IMR-90 (cell line): ENCODE results near the gene PLIN5.

Experiments
- FOS ChIP-seq: fragments of 150-350 bp; IDR thresholded peaks from 2 replicates; pipeline ENCODE4 v1.6.1; 2016; ENCODE audit warnings: low read depth, low read length
- POLR2A ChIP-seq: IDR thresholded peaks from 2 replicates; pipeline ENCODE4 v1.6.1; 2012; ENCODE audit warnings: mild to moderate bottlenecking, low read depth, low read length
- SMC3 ChIP-seq: fragments of 150-350 bp; IDR thresholded peaks from 2 replicates; pipeline ENCODE4 v1.6.1; 2016; ENCODE audit warnings: low read depth, mild to moderate bottlenecking, antibody characterized with exemption, low read length, moderate library complexity

DNA sequence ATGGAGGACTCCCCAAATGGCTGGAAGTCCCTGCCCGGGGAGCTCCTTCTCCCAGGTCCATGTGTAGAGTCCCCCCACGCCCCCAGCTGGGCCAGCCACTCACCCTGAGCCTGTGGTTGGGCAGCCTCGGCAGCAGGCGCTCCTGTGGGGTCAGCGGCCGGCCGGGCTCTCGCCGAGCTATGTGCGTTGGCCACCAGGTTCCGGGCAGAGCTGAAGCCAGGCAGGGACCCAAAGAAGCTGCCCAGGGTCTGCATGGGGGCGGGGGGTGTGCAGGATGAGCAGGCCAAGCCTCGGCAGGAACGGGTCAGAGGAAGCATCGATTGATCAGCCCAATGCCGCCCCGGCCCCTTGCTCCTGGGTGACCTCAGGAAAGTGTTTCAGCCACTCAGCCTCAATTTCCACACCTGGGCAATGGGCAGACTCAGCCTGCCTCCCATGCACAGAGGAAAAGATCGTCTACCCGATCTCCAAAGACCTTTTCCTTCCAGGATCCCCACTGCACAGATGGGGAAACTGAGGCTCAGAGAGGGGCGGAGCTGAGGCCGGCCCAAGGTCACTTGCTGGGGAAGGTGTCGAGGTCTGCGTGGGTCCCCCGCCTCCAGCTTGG, 17.5 kb downstream of the PLIN5 start:
- no peak for TF ChIP-seq FOS
- no peak for TF ChIP-seq POLR2A
- no peak for TF ChIP-seq SMC3
